Lung (tissue), 12 donors: ENCODE data around the gene IGFN1. TPM values are rescaled to one million over a fixed set of nuclear protein-coding genes. Genes with fewer than 3 reads are reported as not detected.

Source experiments
- ATAC-seq: fragments of 200-7000 bp; cut with Tn5 transposase; one replicate; pipeline ENCODE4 v1.9.1; 2020; ENCODE audit warnings: moderate number of reproducible peaks; ENCODE audit not compliant: insufficient read depth, low FRiP score
- DNase-seq, 3 donors: peaks; one replicate each; pipeline ENCODE4 v3.0.0-alpha.2; 2013 to 2017
- H3K27ac ChIP-seq, 2 donors: one replicate each; pipeline ENCODE4 v1.5.1; 2013; ENCODE audit warnings: mild to moderate bottlenecking in 2 of 2, moderate library complexity in 2 of 2, control low read depth in 1 of 2, inconsistent platforms in 1 of 2, low read depth in 1 of 2, low read length in 1 of 2
- H3K27me3 ChIP-seq, 3 donors: one replicate each; pipeline ENCODE4 v1.5.1; 2013; ENCODE audit warnings: low read length in 2 of 3; ENCODE audit not compliant: control insufficient read depth in 3 of 3, insufficient read depth in 3 of 3
- H3K36me3 ChIP-seq, 4 donors: one replicate each; pipeline ENCODE4 v1.5.1; 2013; ENCODE audit warnings: low read length in 4 of 4, mild to moderate bottlenecking in 1 of 4, moderate library complexity in 1 of 4; ENCODE audit not compliant: control insufficient read depth in 4 of 4, insufficient read depth in 4 of 4
- H3K4me1 ChIP-seq, 5 donors: one replicate each; pipeline ENCODE4 v1.5.1; 2013; ENCODE audit warnings: low read length in 5 of 5, mild to moderate bottlenecking in 2 of 5, moderate library complexity in 1 of 5; ENCODE audit not compliant: control insufficient read depth in 5 of 5, insufficient read depth in 5 of 5
- H3K4me3 ChIP-seq: one replicate; pipeline ENCODE4 v1.5.1; 2013; ENCODE audit warnings: mild to moderate bottlenecking, control low read depth, moderate library complexity
- H3K9ac ChIP-seq, 2 donors: one replicate each; pipeline ENCODE4 v1.5.1; 2013; ENCODE audit warnings: low read length in 2 of 2, control low read depth in 1 of 2; ENCODE audit not compliant: insufficient read depth in 1 of 2
- H3K9me3 ChIP-seq, 4 donors: one replicate each; pipeline ENCODE4 v1.5.1; 2013; ENCODE audit warnings: low read length in 3 of 4, mild to moderate bottlenecking in 1 of 4, moderate library complexity in 1 of 4; ENCODE audit not compliant: control insufficient read depth in 4 of 4, insufficient read depth in 3 of 4
- WGBS, 2 donors: extraction: QIAGEN DNeasy Blood & Tissue Kit; methylation state at CpG; one replicate each; pipeline ENCODE4 v1.1.7; 2013; 5-methylcytosine and 5-hydroxymethylcytosine counted together
- polyA plus RNA-seq, 2 donors: library from polyadenylated mRNA; stranded (reverse); fragments of 200-250 nt; gene quantifications; one replicate each; pipeline ENCODE4 v1.2.1, GENCODE V29; 2013
- total RNA-seq, 2 donors: library from RNA; depleted of rRNA in 1 of 2; stranded (reverse); fragments of >200 nt in 1 of 2; gene quantifications; one replicate each; pipeline ENCODE4 v1.2.1, GENCODE V29; 2014 to 2021
- TF ChIP-seq, protein P1 (sequence below): IDR thresholded peaks from 2 replicates; pipeline ENCODE4 v1.5.1; 2012; ENCODE audit warnings: mild to moderate bottlenecking; ENCODE audit errors: control extremely low read depth, extremely low read depth
- donor health status: control.
- donor health status: control.
- donor health status: Bipolar disorder and iron deficiency.
- donor health status: healthy.
- donor health status: DM: yes; HTN: yes; CAD: no.

Gene IGFN1
- total and polyA plus RNA-seq, 4 donors, result 0.25 to 3.6 (median 1.5) TPM

DNA sequence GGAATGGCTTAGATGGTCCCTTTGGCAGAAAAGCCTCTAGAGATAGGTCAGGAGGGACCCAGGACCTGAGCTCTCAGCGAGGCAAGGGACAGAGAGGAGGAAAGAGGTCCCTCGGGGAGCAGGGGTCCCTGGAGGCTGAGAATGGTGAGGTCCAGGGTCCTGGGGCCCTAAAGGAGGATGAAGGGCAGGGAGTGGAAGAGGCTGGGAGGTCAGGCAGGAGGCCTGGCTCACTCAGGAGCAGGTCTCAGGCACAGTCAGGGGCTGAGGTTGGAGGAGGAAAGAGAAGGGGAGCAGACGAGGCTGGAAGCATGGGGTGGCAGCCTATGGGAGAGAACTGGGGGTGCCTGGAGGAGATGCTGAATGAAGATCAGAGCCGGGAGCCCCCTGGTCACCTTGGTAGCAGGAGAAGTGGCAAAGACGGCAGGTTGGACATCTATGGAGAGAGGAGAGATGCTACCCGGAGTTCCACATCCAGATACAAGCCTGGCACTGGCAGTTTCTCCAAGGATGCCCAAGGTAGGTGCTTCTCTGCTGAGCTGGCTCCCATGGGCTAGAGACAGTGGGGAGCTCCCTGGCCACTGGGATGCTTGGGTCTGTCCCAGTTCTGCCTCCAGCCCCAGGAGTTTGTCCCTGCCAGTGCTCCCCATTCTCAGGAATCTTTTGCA lies 22.6 kb downstream of the IGFN1 start:
- H3K9me3 ChIP-seq, result no peaks in the 10 kb centered on the region
- H3K27me3 ChIP-seq, result peaks cover 0 to 8% (median 0%) of the 10 kb centered on the region in 3 donors
- 75 to 89% methylated on average over 6 of the region's 6 CpGs for WGBS, 2 donors
- H3K4me3 ChIP-seq, result no peak overlapping the region
- no peaks in the 10 kb centered on the region for H3K36me3 ChIP-seq
- no peak overlapping the region for H3K27ac ChIP-seq
- H3K9ac ChIP-seq, result no peak overlapping the region
- TF ChIP-seq, protein P1, sequence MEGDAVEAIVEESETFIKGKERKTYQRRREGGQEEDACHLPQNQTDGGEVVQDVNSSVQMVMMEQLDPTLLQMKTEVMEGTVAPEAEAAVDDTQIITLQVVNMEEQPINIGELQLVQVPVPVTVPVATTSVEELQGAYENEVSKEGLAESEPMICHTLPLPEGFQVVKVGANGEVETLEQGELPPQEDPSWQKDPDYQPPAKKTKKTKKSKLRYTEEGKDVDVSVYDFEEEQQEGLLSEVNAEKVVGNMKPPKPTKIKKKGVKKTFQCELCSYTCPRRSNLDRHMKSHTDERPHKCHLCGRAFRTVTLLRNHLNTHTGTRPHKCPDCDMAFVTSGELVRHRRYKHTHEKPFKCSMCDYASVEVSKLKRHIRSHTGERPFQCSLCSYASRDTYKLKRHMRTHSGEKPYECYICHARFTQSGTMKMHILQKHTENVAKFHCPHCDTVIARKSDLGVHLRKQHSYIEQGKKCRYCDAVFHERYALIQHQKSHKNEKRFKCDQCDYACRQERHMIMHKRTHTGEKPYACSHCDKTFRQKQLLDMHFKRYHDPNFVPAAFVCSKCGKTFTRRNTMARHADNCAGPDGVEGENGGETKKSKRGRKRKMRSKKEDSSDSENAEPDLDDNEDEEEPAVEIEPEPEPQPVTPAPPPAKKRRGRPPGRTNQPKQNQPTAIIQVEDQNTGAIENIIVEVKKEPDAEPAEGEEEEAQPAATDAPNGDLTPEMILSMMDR, result no peak
- ATAC-seq (no peak), DNase-seq (no peak)
- peaks cover 0 to 8% (median 0%) of the 10 kb centered on the region in 5 donors for H3K4me1 ChIP-seq

DNA sequence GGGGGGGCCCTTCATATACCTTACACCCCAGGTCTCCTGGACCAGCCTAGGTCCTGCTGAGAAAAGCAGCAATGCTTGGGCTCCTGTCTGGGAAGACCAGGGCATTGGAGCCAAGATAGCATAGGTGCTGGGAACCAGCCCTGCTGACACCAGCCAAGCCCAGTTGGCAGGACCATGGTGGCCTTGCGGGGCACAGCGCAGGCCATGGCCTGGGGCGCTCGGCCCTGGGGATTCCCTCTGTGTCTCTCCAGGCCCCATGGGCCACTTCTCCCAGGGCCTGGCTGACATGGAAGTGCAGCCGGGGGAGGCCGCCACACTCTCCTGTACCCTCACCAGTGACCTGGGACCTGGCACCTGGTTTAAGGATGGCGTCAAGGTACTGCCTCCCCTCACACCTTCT lies 23.3 kb downstream of the IGFN1 start:
- DNase-seq, result no peak
- Histone ChIP-seq H3K27me3 (peaks cover 0 to 8% (median 0%) of the 10 kb centered on the region in 3 donors), H3K9me3 (no peaks in the 10 kb centered on the region), H3K36me3 (no peaks in the 10 kb centered on the region), H3K4me3 (no peak overlapping the region), H3K9ac (no peak overlapping the region), H3K27ac (no peak overlapping the region), H3K4me1 (peaks cover 0 to 8% (median 0%) of the 10 kb centered on the region in 5 donors)
- TF ChIP-seq, protein P1, result no peak
- 82 to 94% methylated on average over 7 of the region's 7 CpGs for WGBS, 2 donors
- ATAC-seq, result no peak

DNA sequence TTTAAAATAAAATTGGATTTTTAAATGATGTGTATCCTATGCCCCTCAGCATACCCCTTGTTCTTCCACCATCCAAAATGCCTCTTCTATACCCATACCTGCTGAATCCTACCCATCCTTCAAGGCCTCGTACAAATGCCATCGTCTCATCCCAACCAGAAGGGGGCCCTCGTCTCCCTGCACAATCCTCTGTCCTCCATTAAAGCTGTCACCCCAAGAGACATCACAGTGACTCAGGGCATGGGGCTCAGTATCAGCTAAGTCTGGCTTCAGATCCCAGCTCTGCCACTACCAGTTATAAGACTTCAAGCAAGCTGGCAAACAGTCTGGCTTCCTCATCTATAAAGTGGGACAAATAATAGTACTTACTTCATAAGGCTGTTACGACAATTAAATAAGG lies 23.8 kb downstream of the IGFN1 start:
- H3K9me3 ChIP-seq, result no peaks in the 10 kb centered on the region
- H3K4me3 ChIP-seq, result no peak overlapping the region
- TF ChIP-seq, protein P1, result no peak
- peaks cover 0 to 8% (median 0%) of the 10 kb centered on the region in 5 donors for H3K4me1 ChIP-seq
- peaks cover 0 to 8% (median 0%) of the 10 kb centered on the region in 3 donors for H3K27me3 ChIP-seq
- WGBS, 2 donors, result 68 to 84% methylated on average over 4 of the region's 4 CpGs
- no peaks in the 10 kb centered on the region for H3K36me3 ChIP-seq
- H3K9ac ChIP-seq, result no peak overlapping the region
- no peak for ATAC-seq
- H3K27ac ChIP-seq, result no peak overlapping the region
- DNase-seq, result no peak
